Endothelial cell of hepatic sinusoid (primary cell): Measurements from ENCODE around the gene TAOK3.

Source experiments
- in situ Hi-C: cut with HindIII; loops from 2 replicates; pipeline ENCODE4 v1.10.0; 2017; ENCODE audit warnings: low sequenced_read_pairs

TAOK3 gene

GRCh38 chr12:118237052-118237665 lies 135.5 kb downstream of the TAOK3 start:
- in situ Hi-C loops = no loop called here

- in situ Hi-C loops = no loop called here
Measured at GRCh38 chr12:118220702-118221101, 152.0 kb downstream of the TAOK3 start.

GRCh38 chr12:118219772-118220171 lies 152.9 kb downstream of the TAOK3 start:
- in situ Hi-C loops = no loop called here

GRCh38 chr12:118219106-118219505 lies 153.6 kb downstream of the TAOK3 start:
- in situ Hi-C loops = no loop called here

- in situ Hi-C loops = loop anchor here (5.0 kb wide), 1 partner anchor 69 kb away; no protein-coding TSS in a partner anchor
Measured at GRCh38 chr12:118213452-118213851, 159.3 kb downstream of the TAOK3 start.

GRCh38 chr12:118212606-118213005 lies 160.1 kb downstream of the TAOK3 start:
- in situ Hi-C loops = loop anchor here (5.0 kb wide), 1 partner anchor 70 kb away; no protein-coding TSS in a partner anchor

DNA sequence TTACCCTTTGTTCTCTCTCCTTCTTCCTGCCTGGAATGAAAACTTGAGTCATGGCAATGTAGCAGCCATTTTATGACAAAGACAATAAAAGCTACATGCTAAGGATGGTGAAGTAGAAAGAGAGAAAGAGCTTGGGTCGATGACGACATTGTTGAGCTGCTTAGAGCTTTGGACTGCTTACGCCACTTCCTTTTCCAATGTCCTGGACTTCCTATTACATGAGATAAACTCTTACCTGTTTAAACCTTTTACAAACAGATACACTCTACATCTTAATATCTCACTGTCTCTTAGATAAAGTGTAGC lies 166.6 kb downstream of the TAOK3 start:
- in situ Hi-C loops = no loop called here

GRCh38 chr12:118193958-118194357 lies 178.7 kb downstream of the TAOK3 start:
- in situ Hi-C loops = no loop called here

DNA sequence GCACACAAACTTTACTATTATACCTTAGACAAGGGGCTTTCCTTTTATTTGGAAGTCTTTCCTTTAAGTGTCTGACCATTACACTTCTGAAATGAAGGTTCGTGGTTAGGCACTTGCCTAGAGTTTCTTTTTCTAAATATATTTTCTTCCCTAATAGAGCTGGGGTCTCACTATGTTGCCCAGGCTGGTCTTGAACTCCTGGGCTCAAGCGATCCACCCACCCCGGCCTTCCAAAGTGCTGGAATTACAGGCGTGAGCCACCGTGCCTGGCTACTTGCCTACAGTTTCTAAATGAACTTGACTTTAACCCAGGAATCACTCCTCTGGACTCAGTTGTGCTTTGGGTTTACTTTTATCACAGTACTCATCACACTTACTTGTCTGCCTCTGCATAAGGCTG lies 179.2 kb downstream of the TAOK3 start:
- in situ Hi-C loops = no loop called here

DNA sequence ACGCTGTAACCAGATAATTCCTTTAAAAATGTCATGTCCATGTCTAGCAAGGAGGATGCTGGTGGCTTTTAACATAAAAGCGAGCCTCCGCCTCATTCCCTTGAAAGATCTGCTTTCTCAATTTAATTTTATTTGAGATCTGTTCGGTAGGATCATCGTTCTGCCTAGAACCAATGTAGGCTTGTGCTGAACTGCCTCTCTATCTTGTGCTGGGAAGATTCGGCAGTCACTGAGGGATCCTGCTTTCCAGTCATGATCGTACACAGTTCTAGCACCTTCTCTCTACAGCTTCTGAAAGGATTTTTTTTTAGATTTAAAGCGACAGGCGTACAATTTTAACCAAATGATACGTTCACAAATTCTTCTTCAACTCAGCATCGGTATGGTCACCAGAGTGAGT lies 182.4 kb downstream of the TAOK3 start:
- in situ Hi-C loops = no loop called here

DNA sequence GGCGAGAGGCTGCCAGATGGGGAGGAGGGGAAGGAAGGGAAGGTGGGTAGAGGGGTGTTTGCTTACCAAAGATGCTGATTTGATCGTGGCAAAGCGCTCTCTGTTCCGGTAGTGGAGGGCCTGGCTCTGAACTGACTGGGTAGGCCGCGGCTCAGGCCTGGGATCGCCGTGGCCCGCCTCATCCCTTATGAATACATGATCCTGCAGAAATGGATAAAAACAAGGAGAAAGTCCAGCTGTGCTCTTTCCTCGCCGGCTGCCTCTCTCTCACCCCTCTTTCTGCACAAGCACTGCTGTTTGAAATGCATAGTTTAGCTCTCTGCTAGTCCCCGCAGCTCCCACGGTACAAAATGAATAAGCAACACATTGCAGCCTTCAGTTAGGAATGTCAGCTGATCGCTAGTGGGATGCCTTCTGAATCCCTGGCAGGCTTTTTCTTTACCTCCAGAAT lies 182.9 kb downstream of the TAOK3 start:
- in situ Hi-C loops = no loop called here

DNA sequence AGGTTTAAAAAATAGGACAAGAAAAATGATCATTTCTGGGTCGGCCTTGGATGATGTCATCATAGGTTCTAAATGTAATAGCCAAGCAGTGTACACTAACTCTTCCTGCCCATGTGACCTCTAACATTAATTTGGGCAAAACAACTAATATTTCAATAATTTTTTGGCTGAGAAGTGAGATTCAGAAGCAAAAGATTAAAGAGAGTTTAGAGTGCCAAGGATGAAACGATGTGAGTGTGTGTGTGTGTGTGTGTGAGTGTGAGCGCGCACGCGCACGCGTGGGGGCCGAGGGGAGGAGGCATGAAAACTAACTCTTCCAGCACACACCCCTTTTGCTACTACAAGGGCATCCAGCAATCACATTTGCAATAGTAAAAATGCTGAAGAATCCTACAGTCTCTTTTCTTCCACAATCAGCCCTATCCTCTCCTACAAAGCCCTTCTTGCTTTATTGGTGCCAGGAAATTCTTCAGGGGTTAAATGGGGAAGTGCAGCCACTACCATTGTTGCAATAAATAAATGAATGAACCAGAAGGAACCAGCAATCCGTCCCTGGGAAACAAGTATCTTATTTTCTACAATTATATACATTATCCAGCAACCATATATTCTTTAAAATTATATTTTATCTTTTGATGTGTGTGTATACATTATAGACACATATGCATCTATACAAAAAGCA lies 183.9 kb downstream of the TAOK3 start:
- in situ Hi-C loops = no loop called here

DNA sequence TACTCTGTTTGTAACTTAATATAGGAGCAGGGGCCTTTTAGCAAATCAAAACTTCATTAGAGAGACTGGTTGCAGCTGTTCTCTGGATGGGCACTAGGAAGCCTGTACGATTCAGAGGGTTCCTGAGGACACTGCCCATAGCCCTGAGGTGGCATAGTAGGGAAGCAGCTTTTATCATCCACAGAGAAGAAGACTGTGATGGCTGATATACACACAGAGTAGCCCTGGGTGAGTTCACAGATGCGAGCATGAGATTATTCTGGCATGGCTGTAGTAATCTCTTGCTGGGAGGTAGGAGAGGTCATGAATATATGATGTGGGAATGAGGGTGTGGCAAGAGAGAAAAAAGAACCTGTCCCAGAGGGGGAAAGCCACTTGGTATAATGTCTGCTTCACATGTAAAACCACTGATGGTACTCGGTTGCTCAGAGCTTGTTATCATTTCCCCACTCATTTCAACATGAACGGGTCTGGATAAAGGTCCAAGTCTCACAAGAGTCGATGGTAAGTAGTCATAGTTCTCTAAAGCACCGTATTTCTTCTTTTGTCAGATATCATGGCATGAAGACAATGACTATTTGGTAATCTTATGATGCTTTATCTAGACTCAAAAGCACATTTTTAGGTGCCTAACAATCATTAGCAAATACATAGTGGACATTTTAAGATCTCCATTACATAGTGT lies 184.8 kb downstream of the TAOK3 start:
- in situ Hi-C loops = no loop called here

- in situ Hi-C loops = no loop called here
Measured at GRCh38 chr12:118185602-118186397, 186.9 kb downstream of the TAOK3 start.

DNA sequence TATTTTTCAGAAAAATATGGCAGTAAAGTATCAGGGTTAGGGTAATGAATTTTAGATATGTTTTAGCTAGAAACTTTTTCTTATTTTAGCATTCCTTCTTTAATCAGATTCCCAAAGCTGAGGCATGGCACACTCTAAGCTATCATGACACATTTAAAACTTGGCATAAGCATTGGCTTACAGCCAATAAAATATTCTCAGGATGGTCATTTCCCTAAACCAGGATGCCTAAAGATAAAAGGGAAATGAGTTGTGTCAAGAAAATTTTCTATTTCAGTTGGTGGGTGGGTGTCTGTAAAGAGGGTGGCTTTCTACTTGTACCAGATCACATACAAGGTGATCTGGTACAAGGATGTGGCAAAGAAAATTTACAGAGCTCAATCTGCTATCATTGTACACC lies 189.0 kb downstream of the TAOK3 start:
- in situ Hi-C loops = loop anchor here (5.0 kb wide), 2 partner anchors 49 to 194 kb away; partner anchors contain the start of gene SUDS3

- in situ Hi-C loops = loop anchor here (5.0 kb wide), 2 partner anchors 49 to 194 kb away; partner anchors contain the start of gene SUDS3
Measured at GRCh38 chr12:118183155-118183554, 189.6 kb downstream of the TAOK3 start.

- in situ Hi-C loops = no loop called here
Measured at GRCh38 chr12:118175823-118176447, 196.8 kb downstream of the TAOK3 start.

- in situ Hi-C loops = no loop called here
Measured at GRCh38 chr12:118166946-118167345, 205.8 kb downstream of the TAOK3 start.

DNA sequence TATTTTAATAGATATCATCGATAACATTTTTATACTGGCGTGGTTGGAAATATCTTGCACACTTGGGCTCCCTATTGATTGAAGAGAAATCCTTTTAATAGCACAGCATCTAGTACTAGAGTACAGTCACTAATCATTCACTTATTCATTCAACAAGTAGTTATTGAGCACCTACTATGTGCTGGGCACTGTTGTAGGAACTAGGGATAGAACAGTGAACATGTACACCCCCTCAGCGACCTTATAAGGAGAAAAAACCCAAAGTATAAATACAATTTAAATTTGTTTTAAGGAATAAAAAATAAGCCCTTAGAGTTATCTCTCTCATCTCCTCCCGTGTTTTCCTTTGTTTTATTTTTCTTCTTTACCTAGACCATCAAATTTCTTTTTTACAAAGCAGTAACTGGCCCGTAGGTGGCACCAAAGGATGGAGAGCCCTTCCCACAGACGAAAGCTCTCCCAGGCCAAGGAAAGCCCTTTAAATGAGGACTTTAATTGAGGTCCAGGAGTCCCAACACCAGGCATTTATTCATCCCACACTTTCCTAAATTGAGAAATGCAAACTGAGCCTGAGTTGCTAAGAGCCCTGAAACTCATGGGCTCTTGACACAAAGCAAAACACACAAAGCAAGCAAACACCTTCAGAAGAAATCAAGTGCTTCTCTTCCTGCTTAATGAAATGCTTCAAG lies 207.8 kb downstream of the TAOK3 start:
- in situ Hi-C loops = no loop called here

DNA sequence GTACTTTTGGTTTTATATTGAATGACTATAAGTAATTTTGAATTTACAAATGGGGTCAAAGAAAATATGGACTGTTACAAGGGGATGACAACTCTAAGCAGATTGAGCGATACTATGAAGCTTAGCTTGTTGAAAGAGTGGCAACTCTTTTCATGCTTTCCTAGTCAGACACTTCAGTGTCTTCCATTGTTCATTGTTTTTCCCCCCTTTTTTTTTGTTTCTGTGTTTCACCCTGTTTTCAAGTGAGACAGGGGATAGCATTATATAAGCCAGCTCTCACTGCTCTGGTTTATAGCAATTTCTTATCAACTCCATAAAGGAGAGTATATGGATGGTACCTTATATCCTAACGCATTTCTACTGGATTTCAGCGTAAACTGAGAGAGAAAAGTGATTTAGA lies 212.2 kb downstream of the TAOK3 start:
- in situ Hi-C loops = no loop called here
